K562 (cell line): Measurements from ENCODE around the gene KLHL22.

Experiments
- EP300 ChIP-seq: IDR thresholded peaks from 2 replicates; pipeline ENCODE4 v1.6.1; 2012; ENCODE audit warnings: low read length, improper control_type of control experiment
- GABPB1 ChIP-seq: sonication (generic); formaldehyde crosslinking; IDR thresholded peaks from 2 replicates; pipeline ENCODE4 v1.8.0; 2022; ENCODE audit warnings: mild to moderate bottlenecking, missing genetic modification reagents
- MAX ChIP-seq: sonication (generic); formaldehyde crosslinking; IDR thresholded peaks from 2 replicates; pipeline ENCODE4 v1.9.0; 2022; ENCODE audit warnings: mild to moderate bottlenecking, missing genetic modification reagents
- NR2C2 ChIP-seq, 2 experiments: fragments of 200-800 bp in 1 of 2; sonication (Bioruptor generic) in 1 of 2; sonication (generic) in 1 of 2; formaldehyde crosslinking in 1 of 2; IDR thresholded peaks; 2 replicates each; pipeline versions ENCODE4 v1.6.1 to v1.8.0; 2016 to 2022; ENCODE audit warnings: mild to moderate bottlenecking in 1 of 2, missing compliant biosample characterization in 1 of 2, missing genetic modification characterization in 1 of 2, missing genetic modification reagents in 1 of 2
- PHTF2 ChIP-seq: fragments of 250-450 bp; sonication (Bioruptor Pico); IDR thresholded peaks from 2 replicates; pipeline ENCODE4 v1.5.0; 2021; ENCODE audit warnings: mild to moderate bottlenecking
- POLR2A ChIP-seq: fragments of 450-650 bp; conservative IDR thresholded peaks from 2 replicates; pipeline ENCODE4 v1.6.1; 2016
- PTBP1 ChIP-seq: fragments of 200-400 bp; formaldehyde crosslinking; IDR thresholded peaks from 2 replicates; pipeline ENCODE4 v1.6.1; 2017; ENCODE audit warnings: low read depth, low read length
- SMARCE1 ChIP-seq: fragments of 450-650 bp; IDR thresholded peaks from 2 replicates; pipeline ENCODE4 v1.7.1; 2016; ENCODE audit warnings: mild to moderate bottlenecking
- ZBTB7A ChIP-seq: IDR thresholded peaks from 2 replicates; pipeline ENCODE4 v1.6.1; 2011; ENCODE audit warnings: low read depth, mild to moderate bottlenecking, low read length, moderate library complexity, borderline replicate concordance; ENCODE audit not compliant: control insufficient read depth
- ZNF274 ChIP-seq: IDR thresholded peaks from 2 replicates; pipeline ENCODE4 v1.6.1; 2011; ENCODE audit warnings: low read depth, mild to moderate bottlenecking, low read length, moderate library complexity, borderline replicate concordance
- ZNF695 ChIP-seq: fragments of 450-650 bp; formaldehyde crosslinking; IDR thresholded peaks from 2 replicates; pipeline ENCODE4 v1.4.0; 2020; ENCODE audit warnings: mild to moderate bottlenecking, moderate library complexity

- TF ChIP-seq NR2C2 (CRISPR knock-in tag; IDR thresholded peaks at IDR 0.05) (no peak; the same call in 1 of the 2 replicates), NR2C2 (tag; IDR thresholded peaks at IDR 0.05) (no peak), POLR2A (no peak), EP300 (no peak), PHTF2 (CRISPR knock-in tag) (no peak), ZBTB7A (peak; percentile 13; the same call in 1 of the 2 replicates), PTBP1 (no peak), MAX (CRISPR knock-in tag) (peak; percentile 9; the same call in 1 of the 2 replicates), SMARCE1 (no peak), GABPB1 (CRISPR knock-in tag) (no peak), ZNF274 (no peak), ZNF695 (no peak)
Measured at GRCh38 chr22:20423906-20424551, 71.6 kb downstream of the KLHL22 start.
